H9 (cell line): ENCODE measurements around the gene COPS8. TPM values are rescaled to one million over a fixed set of nuclear protein-coding genes. Genes with fewer than 3 reads are reported as not detected.

Source experiments
- DNase-seq: peaks from one replicate; pipeline ENCODE4 v3.0.0-alpha.2; 2017
- H2AFZ ChIP-seq: one replicate; pipeline ENCODE4 v1.6.1; 2013; ENCODE audit warnings: mild to moderate bottlenecking, low read length, control low read depth, moderate library complexity
- H2AK5ac ChIP-seq: 2 replicates; pipeline ENCODE4 v1.6.1; 2013; ENCODE audit warnings: low read length, control low read depth, mixed read lengths; ENCODE audit not compliant: insufficient read length
- H2BK120ac ChIP-seq: one replicate; pipeline ENCODE4 v1.6.1; 2013; ENCODE audit warnings: low read depth, mild to moderate bottlenecking, low read length, control low read depth, inconsistent platforms; ENCODE audit not compliant: poor library complexity, severe bottlenecking
- H2BK12ac ChIP-seq: 2 replicates; pipeline ENCODE4 v1.6.1; 2013; ENCODE audit warnings: low read length, control low read depth, mixed read lengths, low read depth; ENCODE audit not compliant: insufficient read length
- H2BK15ac ChIP-seq: 2 replicates; pipeline ENCODE4 v1.6.1; 2013; ENCODE audit warnings: low read depth, low read length, control low read depth
- H2BK20ac ChIP-seq: one replicate; pipeline ENCODE4 v1.6.1; 2013; ENCODE audit warnings: low read depth, mild to moderate bottlenecking, low read length, control low read depth, inconsistent platforms; ENCODE audit not compliant: poor library complexity, severe bottlenecking
- H2BK5ac ChIP-seq: 2 replicates; pipeline ENCODE4 v1.6.1; 2013; ENCODE audit warnings: low read length, control low read depth, mixed read lengths; ENCODE audit not compliant: insufficient read length
- H3K14ac ChIP-seq: 2 replicates; pipeline ENCODE4 v1.6.1; 2013; ENCODE audit warnings: low read length, control low read depth; ENCODE audit not compliant: insufficient read depth
- H3K18ac ChIP-seq: 2 replicates; pipeline ENCODE4 v1.6.1; 2013; ENCODE audit warnings: low read depth, mild to moderate bottlenecking, mixed read lengths, low read length, control low read depth; ENCODE audit not compliant: insufficient read length
- H3K23ac ChIP-seq: 2 replicates; pipeline ENCODE4 v1.6.1; 2013; ENCODE audit warnings: low read length, control low read depth, mixed read lengths, low read depth; ENCODE audit not compliant: insufficient read length
- H3K23me2 ChIP-seq: 2 replicates; pipeline ENCODE4 v1.6.1; 2013; ENCODE audit warnings: low read depth, mild to moderate bottlenecking, mixed read lengths, low read length, control low read depth; ENCODE audit not compliant: insufficient read length, poor library complexity, severe bottlenecking
- H3K27ac ChIP-seq: 2 replicates; pipeline ENCODE4 v1.5.1; 2013; ENCODE audit warnings: low read length, control low read depth, mixed read lengths, low read depth; ENCODE audit not compliant: insufficient read length
- H3K27me3 ChIP-seq: 2 replicates; pipeline ENCODE4 v1.6.1; 2013; ENCODE audit warnings: low read length, control low read depth, inconsistent platforms; ENCODE audit not compliant: insufficient read depth
- H3K4ac ChIP-seq: 2 replicates; pipeline ENCODE4 v1.6.1; 2013; ENCODE audit warnings: low read depth, mild to moderate bottlenecking, control low read depth, inconsistent platforms, low read length, moderate library complexity
- H3K4me1 ChIP-seq: 2 replicates; pipeline ENCODE4 v1.6.1; 2013; ENCODE audit warnings: low read length, control low read depth, inconsistent platforms; ENCODE audit not compliant: insufficient read depth
- H3K4me2 ChIP-seq: 2 replicates; pipeline ENCODE4 v1.6.1; 2013; ENCODE audit warnings: low read length, control low read depth, mixed read lengths; ENCODE audit not compliant: insufficient read length, insufficient read depth
- H3K56ac ChIP-seq: 2 replicates; pipeline ENCODE4 v1.6.1; 2013; ENCODE audit warnings: low read depth, mild to moderate bottlenecking, mixed read lengths, low read length, control low read depth; ENCODE audit not compliant: insufficient read length
- H3K79me1 ChIP-seq: 2 replicates; pipeline ENCODE4 v1.6.1; 2013; ENCODE audit warnings: low read depth, mild to moderate bottlenecking, moderate library complexity, low read length, control low read depth, inconsistent platforms; ENCODE audit not compliant: insufficient read depth, poor library complexity, severe bottlenecking
- H3K79me2 ChIP-seq: 2 replicates; pipeline ENCODE4 v1.6.1; 2013; ENCODE audit warnings: low read length, control low read depth, inconsistent platforms; ENCODE audit not compliant: insufficient read depth
- H3K9ac ChIP-seq: 2 replicates; pipeline ENCODE4 v1.6.1; 2013; ENCODE audit warnings: low read length, control low read depth, mixed read lengths; ENCODE audit not compliant: insufficient read length; ENCODE audit errors: extremely low read depth
- H3K9me3 ChIP-seq: one replicate; pipeline ENCODE4 v1.6.1; 2013; ENCODE audit warnings: low read depth, low read length, inconsistent platforms; ENCODE audit not compliant: control insufficient read depth
- H3T11ph ChIP-seq: one replicate; pipeline ENCODE4 v1.6.1; 2013; ENCODE audit warnings: mild to moderate bottlenecking, low read length, control low read depth, inconsistent platforms
- H4K20me1 ChIP-seq: one replicate; pipeline ENCODE4 v1.6.1; 2013; ENCODE audit not compliant: control insufficient read depth, insufficient read length, insufficient read depth
- H4K5ac ChIP-seq: 2 replicates; pipeline ENCODE4 v1.6.1; 2013; ENCODE audit warnings: low read depth, mild to moderate bottlenecking, mixed read lengths, low read length, control low read depth; ENCODE audit not compliant: insufficient read length
- H4K8ac ChIP-seq: replicated peaks from 2 replicates; pipeline ENCODE4 v1.6.1; 2013; ENCODE audit warnings: low read length, control low read depth, mixed read lengths, low read depth; ENCODE audit not compliant: insufficient read length
- H4K91ac ChIP-seq: 2 replicates; pipeline ENCODE4 v1.6.1; 2013; ENCODE audit warnings: low read depth, mild to moderate bottlenecking, moderate library complexity, mixed read lengths, low read length, control low read depth; ENCODE audit not compliant: insufficient read length
- H3K27ac Mint-ChIP-seq, 3 experiments: 2 replicates in 2 of 3; 3 replicates in 1 of 3; pipeline ENCODE4 v1.8.0; 2020 to 2021; ENCODE audit warnings: mixed read lengths in 3 of 3, mild to moderate bottlenecking in 1 of 3, moderate library complexity in 1 of 3
- H3K27me3 Mint-ChIP-seq: 2 replicates; pipeline ENCODE4 v1.8.0; 2021; ENCODE audit warnings: low read depth, mild to moderate bottlenecking, moderate library complexity, mixed read lengths
- H3K36me3 Mint-ChIP-seq, 3 experiments: 2 replicates in 2 of 3; 3 replicates in 1 of 3; pipeline ENCODE4 v1.8.0; 2020 to 2021; ENCODE audit warnings: low read depth in 3 of 3, mixed read lengths in 3 of 3; ENCODE audit not compliant: insufficient read depth in 1 of 3
- H3K4me1 Mint-ChIP-seq, 2 experiments: 2 replicates each; pipeline ENCODE4 v1.8.0; 2020; ENCODE audit warnings: mixed read lengths in 2 of 2
- H3K4me3 Mint-ChIP-seq, 2 experiments: 2 replicates in 1 of 2; 3 replicates in 1 of 2; pipeline ENCODE4 v1.8.0; 2020 to 2021; ENCODE audit warnings: mild to moderate bottlenecking in 2 of 2, mixed read lengths in 2 of 2, moderate library complexity in 1 of 2
- H3K9me3 Mint-ChIP-seq, 2 experiments: 2 replicates in 1 of 2; 3 replicates in 1 of 2; pipeline ENCODE4 v1.8.0; 2020; ENCODE audit warnings: mild to moderate bottlenecking in 2 of 2, mixed read lengths in 2 of 2, moderate library complexity in 1 of 2
- CTCF ChIP-seq: fragments of 200-600 bp; sonication (generic); conservative IDR thresholded peaks from 3 replicates; pipeline ENCODE4 v1.8.0; 2021; ENCODE audit warnings: antibody characterized with exemption, mild to moderate bottlenecking
- WGBS: extraction: QIAGEN DNeasy Blood & Tissue Kit; methylation state at CpG from one replicate; pipeline ENCODE4 v1.1.7; 2013; ENCODE audit warnings: missing lambda C conversion rate, low lambda C conversion rate, mixed read lengths; ENCODE audit not compliant: insufficient read length; ENCODE audit errors: extremely low coverage; 5-methylcytosine and 5-hydroxymethylcytosine counted together
- total RNA-seq: library from RNA; stranded (reverse); gene quantifications from 2 replicates; pipeline ENCODE4 v1.2.1, GENCODE V29; 2021

Gene COPS8
- total RNA-seq, 1 experiment from 2014 or later = 65.2 TPM

GRCh38 chr2:237057107-237057506, 28.6 kb upstream of the COPS8 start:
- Histone ChIP-seq H3K4me1 (no peaks in the 10 kb centered on the region; the same call in 1 of the 2 replicates), H2BK20ac (no peak overlapping the region), H3K27me3 (no peaks in the 10 kb centered on the region), H3K9me3 (no peaks in the 10 kb centered on the region), H3K14ac (no peak overlapping the region), H3K4ac (no peak overlapping the region), H3K4me2 (no peak overlapping the region), H3K79me1 (no peaks in the 10 kb centered on the region), H3K56ac (no peak overlapping the region), H2AK5ac (no peak overlapping the region), H4K91ac (no peak overlapping the region), H2BK120ac (no peak overlapping the region), H3K79me2 (no peaks in the 10 kb centered on the region), H2BK12ac (no peak overlapping the region), H2BK5ac (no peak overlapping the region), H2AFZ (no peak overlapping the region), H4K5ac (no peak overlapping the region), H2BK15ac (no peak overlapping the region), H3K23ac (no peak overlapping the region), H3K9ac (no peak overlapping the region), H3K23me2 (no peaks in the 10 kb centered on the region), H3K27ac (no peak overlapping the region), H4K20me1 (no peaks in the 10 kb centered on the region), H4K8ac (no peak overlapping the region), H3T11ph (no peak overlapping the region), H3K18ac (no peak overlapping the region)
- Mint-ChIP-seq H3K27me3 (peaks cover 2% of the 10 kb centered on the region; the same call in 1 of the 2 replicates), H3K4me3 (no peak overlapping the region), H3K36me3 (no peaks in the 10 kb centered on the region), H3K9me3 (no peaks in the 10 kb centered on the region), H3K4me1 (peaks cover 14 to 25% of the 10 kb centered on the region in 2 experiments), H3K27ac (no peak overlapping the region)
- WGBS = no CpG with 5 or more reads among the region's 5 CpGs
- TF ChIP-seq CTCF = no peak
- DNase-seq = no peak
